GM18519 (cell line): Measurements from ENCODE around the gene CCNY.

ENCODE experiments used
- ATAC-seq: cut with Tn5 transposase; IDR thresholded peaks from one replicate; pipeline ENCODE4 v1.9.1; 2021; ENCODE audit warnings: mild to moderate bottlenecking, moderate library complexity; ENCODE audit not compliant: unreplicated experiment, low FRiP score

Gene CCNY

DNA sequence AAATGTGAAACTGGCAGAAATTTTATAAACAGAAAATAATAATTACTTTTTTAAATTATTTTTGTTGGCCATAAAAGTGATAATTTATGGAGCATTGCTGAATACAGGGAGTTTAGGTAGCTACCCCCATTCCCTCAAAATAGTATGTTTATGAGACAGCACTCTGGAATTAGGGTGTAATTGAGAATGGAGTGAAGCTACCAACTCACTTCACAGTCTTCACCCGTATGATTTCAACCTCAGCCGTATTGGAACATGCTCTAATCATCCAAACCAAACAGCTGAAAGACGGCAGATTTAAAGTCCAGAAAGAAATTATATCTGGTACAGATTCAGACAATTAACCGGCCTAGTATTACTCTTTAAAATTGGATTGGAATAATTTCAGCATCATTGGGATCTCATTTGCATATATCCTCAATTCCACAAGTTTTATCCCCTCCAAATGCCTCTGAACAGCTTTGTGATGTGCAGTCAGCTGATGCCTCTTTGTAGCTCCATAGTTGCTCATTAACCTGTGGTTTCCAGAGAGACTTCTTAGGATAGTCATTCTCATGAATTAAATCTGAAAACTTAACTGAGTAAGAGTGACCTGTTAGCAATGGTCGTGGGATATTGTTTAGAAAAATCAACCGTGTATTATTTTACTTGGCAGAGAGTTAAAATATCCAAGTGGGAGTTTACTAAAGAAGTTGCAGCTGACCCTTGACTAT, 209.7 kb downstream of the CCNY start:
- no peak for ATAC-seq

DNA sequence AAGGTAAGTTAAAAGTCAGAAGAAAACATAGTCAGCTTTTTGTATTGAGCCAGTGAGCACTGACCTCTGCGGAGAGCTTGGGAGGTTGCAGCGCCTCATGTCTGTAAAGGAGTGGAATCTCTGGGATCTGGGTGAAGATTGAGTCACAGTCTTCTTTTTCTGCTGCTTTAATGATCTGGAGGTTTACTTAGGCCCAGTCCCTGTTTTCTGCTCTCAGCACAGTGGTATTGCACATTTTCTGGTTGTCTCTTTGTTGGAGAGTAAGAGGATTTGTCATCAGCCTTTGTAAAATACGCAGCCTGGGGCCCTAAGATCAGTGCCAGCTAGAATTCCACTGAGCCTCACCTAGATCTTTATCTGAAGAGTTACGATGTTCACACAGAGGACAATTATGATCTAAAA, 210.5 kb downstream of the CCNY start:
- no peak for ATAC-seq

DNA sequence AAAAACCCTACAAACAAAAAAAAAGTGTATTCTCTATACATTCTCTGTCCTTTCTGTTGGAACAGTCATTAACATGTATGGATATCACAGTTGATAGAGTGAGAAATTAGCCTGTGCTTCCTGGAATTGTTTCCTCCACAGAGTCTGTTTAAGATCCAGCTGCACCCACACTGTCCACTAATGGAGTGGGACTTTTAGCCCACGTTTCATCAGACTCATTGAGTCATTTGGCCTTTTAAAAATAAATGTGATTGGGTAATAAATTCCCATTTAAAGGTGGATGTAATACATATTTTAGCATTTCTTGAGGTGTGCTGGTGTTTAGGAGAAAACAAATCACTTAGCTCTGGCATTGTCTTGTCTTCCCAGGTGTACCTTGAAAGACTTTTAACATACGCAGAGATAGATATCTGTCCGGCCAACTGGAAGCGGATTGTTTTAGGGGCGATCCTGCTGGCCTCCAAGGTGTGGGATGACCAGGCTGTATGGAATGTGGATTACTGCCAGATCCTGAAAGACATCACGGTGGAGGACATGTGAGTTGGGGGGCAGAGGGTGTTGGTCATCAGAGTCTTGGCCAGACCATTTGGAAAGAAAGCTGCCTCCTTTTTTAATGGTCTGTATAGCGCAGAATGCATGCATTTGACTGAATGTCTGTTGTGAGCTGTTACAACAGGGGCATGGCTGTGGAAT, 216.5 kb downstream of the CCNY start:
- ATAC-seq = no peak

DNA sequence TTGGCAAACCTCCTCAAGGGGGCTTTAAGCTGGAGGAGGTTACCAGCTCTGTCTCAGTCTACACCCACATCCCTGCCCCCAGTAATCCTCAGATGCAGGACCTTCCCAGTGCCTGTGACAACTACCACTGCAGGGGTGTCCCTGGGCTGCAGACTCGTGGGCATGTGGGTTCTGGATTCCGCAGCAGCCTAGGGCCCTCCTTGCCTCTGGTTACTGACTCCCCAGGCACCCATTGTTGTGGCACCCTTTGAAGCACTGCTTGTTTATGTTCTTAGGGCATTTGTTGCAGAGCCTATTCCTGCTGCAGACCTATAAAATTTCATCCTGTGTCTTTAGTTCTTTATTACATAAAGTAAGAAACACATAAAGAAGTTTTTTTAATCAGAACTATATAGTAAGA, 217.7 kb downstream of the CCNY start:
- ATAC-seq = no peak

DNA sequence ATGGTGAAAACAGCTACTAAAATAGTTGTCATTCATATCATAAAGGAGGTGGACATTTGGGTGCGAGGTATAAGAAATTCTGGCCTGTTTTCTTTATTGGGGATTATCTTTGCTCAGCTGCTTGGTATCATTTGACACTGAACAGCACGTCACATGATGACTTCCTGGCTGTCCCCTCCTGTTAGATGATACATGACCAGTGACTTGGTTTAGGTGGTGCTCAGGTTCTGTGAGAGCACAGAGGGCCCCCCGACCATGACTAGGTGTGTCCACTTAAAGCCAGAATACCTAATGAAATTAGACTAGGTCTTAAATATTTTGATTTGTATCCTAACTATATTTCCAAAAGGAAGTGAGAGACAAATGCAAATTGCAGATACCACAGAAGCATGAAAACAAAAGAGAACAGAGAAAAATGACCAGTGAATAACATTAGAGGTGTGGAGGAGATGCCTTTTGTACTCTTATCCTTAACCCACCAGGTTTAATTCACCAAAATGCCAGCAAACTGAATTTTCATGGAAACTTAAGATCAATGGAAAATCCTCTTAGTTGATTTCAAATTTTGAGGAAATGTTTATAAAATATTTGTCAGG, 218.2 kb downstream of the CCNY start:
- ATAC-seq = no peak

DNA sequence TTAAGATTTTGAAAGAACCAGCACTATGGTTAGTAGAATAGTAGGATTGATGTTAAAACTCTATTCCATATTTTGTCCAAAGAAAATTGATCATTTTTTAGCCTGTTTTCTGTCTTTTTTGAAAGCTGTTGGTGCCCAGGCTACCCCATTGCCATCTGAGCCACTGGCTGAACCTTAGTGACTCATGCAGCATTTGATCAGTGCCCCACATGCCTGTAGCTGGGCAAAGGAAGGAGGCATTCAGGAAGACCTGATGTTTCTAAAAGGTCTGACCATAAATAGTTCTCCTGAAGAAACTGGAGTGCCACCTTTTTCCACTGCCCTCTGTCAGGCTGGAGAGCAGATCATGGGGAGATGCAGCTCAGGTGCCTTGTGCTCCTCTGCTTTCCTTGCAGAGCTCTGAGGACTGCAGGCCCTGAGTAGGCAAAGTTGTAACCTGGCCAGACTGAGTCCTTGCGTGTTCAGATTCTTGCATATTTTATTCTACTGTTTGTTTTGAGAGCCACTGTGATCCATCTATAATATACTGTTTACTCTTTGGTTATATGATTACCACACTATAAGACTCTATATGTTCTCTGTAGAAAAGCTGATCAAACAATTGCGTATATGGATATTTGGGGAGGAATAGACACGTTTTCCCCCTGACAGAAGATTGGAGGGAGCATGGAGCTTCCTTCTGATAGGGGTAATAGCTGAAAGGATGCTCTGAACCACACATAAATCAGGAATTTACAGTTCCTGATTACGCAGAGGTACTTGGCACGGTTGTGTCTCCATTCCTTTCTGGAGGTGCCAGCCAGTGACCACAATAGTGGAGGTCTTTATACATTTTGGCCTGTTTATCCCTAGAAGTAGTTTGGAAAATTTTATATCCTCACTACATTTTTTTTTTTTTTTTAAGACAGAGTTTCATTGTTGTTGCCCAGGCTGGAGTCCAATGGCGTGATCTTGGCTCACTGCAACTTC, 219.9 kb downstream of the CCNY start:
- no peak for ATAC-seq

DNA sequence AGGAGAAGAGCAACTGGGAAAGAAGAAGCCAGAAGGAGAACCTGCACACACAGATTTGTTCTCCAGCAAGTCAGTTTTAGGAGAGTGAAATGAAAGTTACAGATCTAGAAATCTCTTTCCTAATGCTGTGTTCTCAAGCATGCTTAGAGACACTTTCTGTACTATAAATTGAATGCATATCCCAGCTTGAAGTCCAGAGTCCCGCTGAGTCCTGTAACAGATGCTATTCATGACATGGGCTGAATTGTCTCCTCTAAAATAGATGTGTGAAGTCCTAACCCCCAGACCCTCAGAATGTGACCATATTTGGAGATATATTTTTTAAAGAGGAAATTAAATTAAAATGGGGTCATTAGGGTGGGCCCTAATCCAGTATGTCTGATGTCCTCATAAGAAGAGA, 222.0 kb downstream of the CCNY start:
- ATAC-seq = no peak

DNA sequence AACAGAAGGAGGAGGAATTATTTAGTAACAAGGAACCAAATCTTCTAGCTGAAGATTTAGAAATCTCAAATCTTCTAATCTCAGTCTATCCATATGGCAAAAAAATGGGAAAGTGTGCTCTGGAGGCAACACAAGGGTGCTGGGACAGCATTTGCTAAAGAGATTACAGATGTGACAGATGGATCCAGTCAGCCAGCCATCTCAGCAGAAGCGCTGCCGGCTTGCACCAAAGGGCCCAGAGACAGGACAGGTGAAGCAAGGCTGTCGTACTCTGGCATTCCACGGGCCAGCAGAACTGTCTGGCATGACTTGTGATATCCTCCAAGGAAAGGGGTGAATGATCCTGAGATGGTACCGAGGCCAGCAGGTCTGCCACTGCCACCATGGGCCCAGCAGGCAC, 223.1 kb downstream of the CCNY start:
- ATAC-seq = no peak

DNA sequence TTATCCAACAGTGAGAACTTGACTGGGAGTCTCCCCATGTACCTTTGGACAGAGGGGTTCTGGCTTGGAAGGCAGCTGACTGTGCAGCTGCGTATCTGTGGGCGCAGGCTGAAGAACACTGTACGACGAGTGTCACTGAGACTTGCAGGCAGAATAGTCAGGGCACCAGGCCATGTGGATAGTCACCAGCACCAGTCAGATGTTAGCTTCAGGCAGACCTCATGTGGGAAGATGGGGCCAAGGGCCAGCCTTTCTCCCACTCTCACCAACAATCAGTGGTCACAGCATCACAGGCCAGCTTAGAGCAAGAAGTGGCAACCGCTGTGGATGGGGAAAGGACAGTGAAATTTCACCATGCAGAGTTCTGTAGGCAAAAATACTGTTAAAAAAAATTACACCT, 225.4 kb downstream of the CCNY start:
- no peak for ATAC-seq

DNA sequence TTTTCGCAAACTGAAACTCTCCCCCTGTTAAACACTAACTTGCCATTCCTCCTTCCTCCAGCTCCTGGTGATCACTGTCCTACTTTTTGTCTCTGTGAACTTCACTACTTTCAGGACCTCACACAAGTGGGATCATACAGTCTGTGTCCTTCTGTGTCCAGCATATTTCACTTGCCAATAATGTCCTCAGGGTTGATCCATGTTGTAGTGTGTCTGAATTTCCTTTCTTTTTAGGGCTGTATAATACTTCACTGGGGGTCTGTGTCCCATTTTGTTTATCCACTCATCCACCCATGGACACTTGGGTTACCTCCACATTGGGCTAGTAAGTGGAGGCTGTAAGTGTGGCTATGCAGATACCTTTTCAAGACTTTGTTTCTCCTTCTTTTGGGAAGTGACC, 226.1 kb downstream of the CCNY start:
- no peak for ATAC-seq

DNA sequence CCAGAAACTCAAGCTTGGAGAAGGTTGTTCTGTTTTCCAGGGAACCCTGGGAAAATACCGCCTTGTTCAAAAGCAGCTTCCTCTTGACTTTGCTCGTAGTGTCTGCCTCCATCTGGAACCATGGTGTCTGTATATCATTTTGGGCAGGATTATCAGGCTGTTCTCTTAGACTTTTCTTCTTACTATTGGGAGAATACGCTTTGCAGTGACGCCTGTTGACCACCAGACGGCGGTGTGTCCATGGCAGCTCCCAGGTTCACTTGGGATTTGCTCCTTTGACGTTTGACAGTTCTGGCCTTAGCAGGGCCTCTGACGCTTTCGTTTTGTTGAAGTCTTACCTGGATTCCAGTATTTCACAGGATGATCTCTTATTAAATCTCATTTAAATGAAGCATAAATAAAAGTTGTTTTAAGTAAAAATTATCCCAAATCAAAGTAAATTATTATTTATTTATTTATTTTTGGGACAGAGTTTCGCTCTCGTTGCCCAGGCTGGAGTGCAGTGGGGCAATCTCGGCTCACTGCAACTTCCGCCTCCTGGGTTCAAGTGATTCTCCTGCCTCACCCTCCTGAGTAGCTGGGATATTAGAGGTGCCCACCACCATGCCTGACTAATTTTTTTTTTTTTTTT, 227.1 kb downstream of the CCNY start:
- ATAC-seq = no peak

DNA sequence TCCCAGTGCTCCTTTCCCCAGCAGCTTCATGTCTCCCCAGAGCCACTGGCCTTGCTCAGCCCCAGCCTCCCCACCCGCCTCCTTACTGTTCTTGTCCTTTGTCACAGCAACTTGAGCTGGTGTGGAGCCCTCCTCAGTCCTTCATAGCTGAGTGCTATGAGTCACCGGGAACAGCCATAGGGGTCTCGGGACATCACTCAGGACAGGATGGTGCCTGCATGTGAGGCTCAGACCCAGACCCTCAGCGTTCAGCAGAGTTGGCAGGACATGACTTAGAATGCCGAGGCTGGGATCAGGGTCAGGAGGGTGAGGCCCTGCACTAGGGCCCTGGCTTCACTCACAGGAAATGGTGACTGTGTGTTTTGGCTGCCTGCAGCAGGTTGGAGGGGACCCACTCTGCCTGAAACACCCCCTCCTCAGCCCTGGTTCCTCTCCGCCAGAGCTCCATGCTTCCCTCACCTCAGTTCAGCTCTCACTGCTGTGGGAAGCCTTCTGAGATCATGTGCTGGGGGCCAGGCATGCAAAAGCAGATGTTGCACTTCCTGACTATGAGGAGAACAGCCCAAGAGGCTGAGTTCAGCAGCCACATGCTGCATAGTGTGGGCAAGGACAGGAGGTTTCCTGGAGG, 228.1 kb downstream of the CCNY start:
- ATAC-seq = no peak

DNA sequence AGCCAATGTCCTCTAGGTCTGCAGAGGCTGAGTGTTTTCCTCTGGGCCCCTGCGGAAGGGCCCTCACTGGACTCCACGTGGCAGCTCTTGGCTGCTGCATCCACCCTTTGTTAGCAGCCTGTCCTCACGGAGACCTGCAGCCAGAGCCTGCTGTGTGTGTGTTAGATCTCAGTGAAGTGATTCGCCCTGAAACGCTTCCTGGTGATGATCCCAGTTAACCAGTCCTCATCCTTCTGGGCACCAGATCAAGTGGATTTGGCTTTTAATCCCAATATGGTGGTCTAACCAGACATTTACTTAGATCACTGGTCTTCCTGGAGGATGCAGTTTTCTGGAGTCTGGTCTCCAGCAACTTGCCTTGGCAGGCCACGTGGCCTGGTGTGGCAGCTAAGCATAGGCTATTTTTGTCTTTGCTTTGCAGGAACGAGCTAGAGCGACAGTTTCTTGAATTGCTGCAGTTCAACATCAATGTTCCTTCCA, 229.3 kb downstream of the CCNY start:
- no peak for ATAC-seq

DNA sequence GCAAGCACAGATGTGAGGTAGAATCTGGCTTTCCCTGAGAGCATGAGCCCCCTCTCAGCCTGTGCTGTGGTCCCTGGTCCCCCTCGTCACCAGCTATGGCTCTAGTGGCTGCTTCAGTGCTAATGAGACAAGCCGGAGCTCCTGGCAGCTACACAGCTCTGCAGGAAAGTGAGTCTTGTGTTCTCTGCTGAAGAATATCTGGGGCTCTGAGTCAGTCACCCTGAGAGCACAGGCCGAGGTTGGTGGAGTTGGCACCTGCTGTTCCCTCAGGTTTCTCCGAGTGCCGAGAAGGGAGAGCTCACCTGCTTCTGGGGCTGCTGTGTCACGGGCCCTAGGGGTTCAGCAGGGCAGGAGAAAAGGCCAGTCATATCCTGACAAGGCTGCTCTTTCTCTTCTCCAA, 231.6 kb downstream of the CCNY start:
- no peak for ATAC-seq

DNA sequence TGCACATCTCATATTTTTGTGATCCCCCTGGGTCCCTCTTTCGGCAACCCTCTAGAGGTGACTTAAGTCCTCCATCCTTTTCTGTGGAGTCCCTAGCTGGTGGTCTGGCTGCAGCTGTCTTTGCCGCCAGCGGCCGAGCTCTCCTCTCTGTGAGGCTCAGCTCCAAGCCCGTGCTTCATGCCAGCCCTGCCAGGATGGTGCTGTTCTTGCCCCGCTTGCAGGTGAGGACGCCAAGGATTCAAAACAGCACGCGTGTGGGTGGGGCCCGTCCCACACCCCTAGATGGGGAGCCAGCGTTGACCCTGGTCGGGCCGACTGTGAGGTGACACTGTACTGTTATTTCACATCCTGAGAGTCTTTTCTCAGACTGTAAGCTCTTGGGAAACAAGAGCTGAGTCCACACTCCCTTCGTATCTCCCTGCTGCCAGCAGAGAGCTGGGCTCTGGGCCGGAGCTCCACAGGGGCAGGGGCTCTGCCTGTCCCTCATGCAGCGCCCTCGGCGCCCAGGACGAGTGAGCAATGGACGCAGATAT, 232.2 kb downstream of the CCNY start:
- no peak for ATAC-seq

DNA sequence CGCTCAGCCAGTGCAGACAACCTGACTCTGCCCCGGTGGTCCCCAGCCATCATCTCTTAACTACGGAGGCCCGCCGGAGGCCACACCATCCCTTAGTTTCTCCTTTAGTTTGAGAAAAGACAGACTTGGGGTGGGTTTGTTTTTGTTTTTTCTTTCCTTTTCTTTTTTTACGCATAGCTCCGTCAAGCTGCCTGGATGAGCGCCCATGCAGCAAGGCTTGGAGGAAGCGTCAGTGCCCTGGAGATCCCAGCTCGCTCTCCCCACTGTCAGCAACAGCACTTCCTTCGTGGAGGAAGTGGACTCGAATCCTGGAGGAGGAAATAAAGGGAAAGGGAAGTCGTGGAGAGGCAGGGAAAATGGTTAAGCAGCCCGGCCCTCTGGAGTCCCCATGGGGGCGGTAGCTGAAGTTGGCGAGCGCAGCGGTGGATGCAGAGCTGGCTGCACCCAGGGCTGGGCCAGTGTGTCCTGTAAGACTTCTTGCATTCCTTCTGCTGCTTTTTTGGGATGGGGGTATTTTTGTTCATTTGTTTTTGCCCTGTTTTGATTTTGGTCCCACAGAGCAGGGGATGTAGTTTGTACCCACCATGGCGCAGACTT, 232.9 kb downstream of the CCNY start:
- ATAC-seq = no peak

DNA sequence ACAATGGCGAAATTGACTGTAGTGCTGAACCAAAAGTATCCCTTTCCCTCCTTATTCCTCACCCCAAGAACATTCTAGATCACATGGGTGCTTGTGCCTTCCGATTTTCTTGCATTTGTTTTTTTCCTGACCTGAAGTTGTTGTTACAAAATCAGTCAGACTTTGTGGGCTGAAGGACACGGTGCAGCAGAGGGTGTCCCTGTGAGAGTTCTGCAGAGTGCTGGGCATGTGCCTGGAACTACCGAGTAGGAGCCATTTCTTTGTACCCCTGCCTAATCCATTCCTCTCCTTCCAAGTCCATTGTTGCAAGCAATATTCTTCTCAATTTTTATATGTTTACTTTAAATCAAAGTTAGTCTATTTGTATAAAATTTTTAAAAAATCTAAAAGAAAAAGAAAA, 233.5 kb downstream of the CCNY start:
- ATAC-seq = no peak

DNA sequence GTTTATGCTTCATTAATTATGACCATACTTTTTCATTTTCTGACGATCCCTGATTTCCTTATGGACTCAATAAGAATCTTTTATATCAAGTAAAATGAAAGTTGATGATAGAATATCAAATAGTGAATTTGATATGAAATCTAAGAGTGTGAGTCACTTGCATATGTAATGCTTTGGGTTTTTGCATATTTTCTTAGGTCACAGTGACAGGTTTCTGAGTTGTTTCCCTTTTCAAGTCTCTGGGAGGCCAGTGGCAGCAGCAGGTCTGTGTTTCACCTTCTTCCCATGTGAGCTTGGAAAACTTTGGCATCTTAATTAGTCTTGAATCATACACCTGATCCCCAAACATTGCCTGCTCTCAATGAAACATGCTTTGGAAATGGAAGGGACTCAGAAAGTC, 234.1 kb downstream of the CCNY start:
- ATAC-seq = no peak

DNA sequence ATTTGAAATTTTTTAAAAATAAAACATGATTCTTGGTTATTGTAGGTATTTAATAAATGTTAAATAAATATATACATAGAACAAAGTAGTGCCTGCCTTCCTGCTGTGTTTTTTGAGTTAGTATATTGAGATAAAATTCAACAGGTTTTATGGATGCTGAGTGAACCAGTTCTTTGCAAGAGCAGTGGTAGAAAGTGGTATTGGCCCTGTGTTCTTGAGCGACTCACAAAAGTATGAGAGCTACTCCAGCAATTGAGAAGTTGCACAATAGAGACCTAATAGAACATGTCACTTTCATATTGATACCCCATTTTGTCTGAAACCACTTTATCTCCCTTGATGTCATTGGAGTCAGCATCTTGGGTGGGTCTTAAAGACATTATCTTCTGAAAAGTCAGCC, 236.3 kb downstream of the CCNY start:
- ATAC-seq = no peak
